K562 (cell line): ENCODE measurements around the gene PRR19. TPM values are rescaled to one million over a fixed set of nuclear protein-coding genes. Genes with fewer than 3 reads are reported as not detected.

Experiments
- BRD9 ChIP-seq: fragments of 450-650 bp; IDR thresholded peaks from 2 replicates; pipeline ENCODE4 v1.6.1; 2018; ENCODE audit warnings: low read depth; ENCODE audit not compliant: partially characterized antibody
- BRF1 ChIP-seq: IDR thresholded peaks from 3 replicates; pipeline ENCODE4 v1.6.1; 2011; ENCODE audit warnings: borderline replicate concordance, mild to moderate bottlenecking; ENCODE audit not compliant: insufficient read length; ENCODE audit errors: extremely low read depth
- FOXK1 ChIP-seq: sonication (generic); formaldehyde crosslinking; IDR thresholded peaks from 2 replicates; pipeline ENCODE4 v1.8.0; 2022; ENCODE audit warnings: missing genetic modification reagents, mild to moderate bottlenecking, borderline replicate concordance
- KAT2B ChIP-seq: IDR thresholded peaks from one replicate; pipeline ENCODE4 v1.6.1; 2012; ENCODE audit warnings: low read depth, mild to moderate bottlenecking, control low read depth, inconsistent platforms, low read length, moderate library complexity
- NFE2 ChIP-seq: IDR thresholded peaks from 2 replicates; pipeline ENCODE4 v1.6.1; 2014; ENCODE audit warnings: antibody characterized with exemption, low read depth
- PHB ChIP-seq: fragments of 250-450 bp; sonication (Bioruptor Pico); IDR thresholded peaks from 2 replicates; pipeline ENCODE4 v1.5.0; 2021
- PHF21A ChIP-seq: fragments of 450-650 bp; IDR thresholded peaks from 2 replicates; pipeline ENCODE4 v1.6.1; 2017; ENCODE audit warnings: low read depth, borderline replicate concordance
- PYGO2 ChIP-seq: fragments of 450-650 bp; IDR thresholded peaks from 2 replicates; pipeline ENCODE4 v1.6.1; 2016; ENCODE audit warnings: mild to moderate bottlenecking, missing genetic modification characterization, moderate library complexity, missing compliant biosample characterization
- SREBF2 ChIP-seq: sonication (generic); formaldehyde crosslinking; IDR thresholded peaks from 2 replicates; pipeline ENCODE4 v1.4.0; 2020; ENCODE audit warnings: mild to moderate bottlenecking, missing genetic modification reagents
- TAL1 ChIP-seq: fragments of 450-650 bp; IDR thresholded peaks from 2 replicates; pipeline ENCODE4 v1.6.1; 2016; ENCODE audit warnings: mild to moderate bottlenecking
- TBL1XR1 ChIP-seq, 2 experiments: IDR thresholded peaks; 2 replicates each; pipeline ENCODE4 v1.6.1; 2012; ENCODE audit warnings: improper control_type of control experiment in 2 of 2, low read length in 2 of 2, mild to moderate bottlenecking in 1 of 2
- ZFP1 ChIP-seq: fragments of 450-650 bp; formaldehyde crosslinking; IDR thresholded peaks from 2 replicates; pipeline ENCODE4 v1.4.0; 2020; ENCODE audit warnings: mild to moderate bottlenecking, mixed read lengths
- ZNF224 ChIP-seq: sonication (generic); formaldehyde crosslinking; IDR thresholded peaks from 2 replicates; pipeline ENCODE4 v1.8.0; 2022; ENCODE audit warnings: mild to moderate bottlenecking, missing genetic modification reagents
- ZNF347 ChIP-seq: fragments of 450-650 bp; formaldehyde crosslinking; IDR thresholded peaks from 2 replicates; pipeline ENCODE4 v1.4.0; 2020; ENCODE audit warnings: low read depth, mild to moderate bottlenecking, moderate library complexity
- polyA plus RNA-seq, 8 experiments: library from polyadenylated mRNA; depleted of rRNA in 4 of 8; stranded (reverse) in 5 of 8; unstranded in 3 of 8; fragments of >200 nt; fragmentation: Nextera tagmentation in 2 of 8; fragmentation: Illumina TruSeq in 1 of 8; extraction: Ambion mirVana in 2 of 8; extraction: Trizol in 1 of 8; gene quantifications; 2 replicates each; pipeline versions ENCODE4 v1.2.1 to v1.2.3, GENCODE V29; 2011 to 2014; ENCODE audit warnings: inconsistent platforms in 1 of 8, missing spikeins in 1 of 8
- total RNA-seq, 7 experiments: library from RNA; depleted of rRNA in 6 of 7; stranded (reverse); fragments of >200 nt in 6 of 7; fragmentation: Illumina TruSeq in 2 of 7; extraction: Trizol in 2 of 7; gene quantifications; 2 replicates each; pipeline versions ENCODE4 v1.2.1 to v1.2.3, GENCODE V29; 2011 to 2021; ENCODE audit warnings: low replicate concordance in 1 of 7
- TF ChIP-seq, protein P1 (sequence below): fragments of 250-450 bp; sonication (Bioruptor Pico); IDR thresholded peaks from 2 replicates; pipeline ENCODE4 v1.5.1; 2021; ENCODE audit warnings: mild to moderate bottlenecking
- TF ChIP-seq, protein P2 (sequence below): fragments of 250-450 bp; sonication (Bioruptor Pico); IDR thresholded peaks from 2 replicates; pipeline ENCODE4 v1.5.0; 2020; ENCODE audit warnings: mild to moderate bottlenecking, borderline replicate concordance
- TF ChIP-seq, protein P3 (sequence below): sonication (generic); formaldehyde crosslinking; IDR thresholded peaks from 2 replicates; pipeline ENCODE4 v1.8.0; 2022; ENCODE audit warnings: missing genetic modification reagents, mild to moderate bottlenecking, borderline replicate concordance
- TF ChIP-seq, protein P4 (sequence below): IDR thresholded peaks from 3 replicates; pipeline ENCODE4 v1.6.1; 2011; ENCODE audit warnings: borderline replicate concordance, mild to moderate bottlenecking, moderate library complexity; ENCODE audit not compliant: insufficient read length; ENCODE audit errors: extremely low read depth

PRR19 gene
- total and polyA plus RNA-seq, 9 of the 15 experiments (the other 6 are each of a cell fraction or from before 2014, with no cell fraction given) = 0.10 to 1.6 (median 0.54) TPM

DNA sequence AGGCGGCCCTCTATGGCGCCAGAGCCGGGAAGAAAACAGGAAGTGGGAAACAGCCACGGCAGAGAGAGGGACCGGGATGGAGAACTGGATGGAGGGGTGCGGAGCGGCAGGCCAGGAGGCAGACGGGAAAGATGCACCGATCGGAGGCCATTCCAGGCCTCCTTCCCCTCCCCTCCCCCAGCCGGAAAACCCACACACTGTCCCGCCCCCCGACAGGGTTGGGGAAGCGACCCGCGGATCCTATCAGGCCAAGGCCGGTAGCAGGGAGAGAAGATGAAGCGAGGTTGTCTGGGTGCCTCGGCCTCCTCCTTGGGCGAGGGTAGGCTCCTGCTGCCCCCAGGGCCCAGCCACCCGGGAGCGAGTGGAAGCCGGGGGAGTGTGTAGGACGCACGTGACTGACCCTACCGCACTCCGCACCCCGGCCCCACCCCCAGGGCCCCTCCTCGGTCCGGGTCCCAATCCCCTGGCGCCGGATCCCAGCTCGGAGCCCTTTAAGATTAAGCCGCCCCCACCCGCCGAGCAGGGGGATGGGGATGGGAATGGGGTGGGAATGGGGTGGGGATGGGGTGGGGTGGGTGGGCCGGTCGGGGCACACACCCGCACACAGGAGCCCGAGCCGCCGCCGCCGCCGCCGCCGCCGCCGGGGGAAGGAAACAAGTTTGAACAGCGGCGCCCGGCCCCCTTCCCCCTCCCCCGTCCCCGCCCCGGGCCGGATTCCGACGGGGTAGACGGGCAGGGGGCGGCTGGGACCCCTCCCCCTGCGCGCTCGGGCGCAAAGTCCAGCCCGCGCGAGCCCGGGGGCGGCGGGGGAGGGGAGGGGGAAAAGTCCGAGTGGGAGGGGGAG lies 48.5 kb upstream of the PRR19 start (continued):
- no peak for TF ChIP-seq ZNF347
- no peak for TF ChIP-seq TAL1
- no peak for TF ChIP-seq PHB (CRISPR knock-in tag)
- no peak for TF ChIP-seq FOXK1
- no peak for TF ChIP-seq BRD9
- TF ChIP-seq SREBF2 (CRISPR knock-in tag) = no peak
- TF ChIP-seq ZFP1 (CRISPR knock-in tag) = no peak
- TF ChIP-seq ZNF224 (CRISPR knock-in tag) = no peak
- TF ChIP-seq, protein P1, sequence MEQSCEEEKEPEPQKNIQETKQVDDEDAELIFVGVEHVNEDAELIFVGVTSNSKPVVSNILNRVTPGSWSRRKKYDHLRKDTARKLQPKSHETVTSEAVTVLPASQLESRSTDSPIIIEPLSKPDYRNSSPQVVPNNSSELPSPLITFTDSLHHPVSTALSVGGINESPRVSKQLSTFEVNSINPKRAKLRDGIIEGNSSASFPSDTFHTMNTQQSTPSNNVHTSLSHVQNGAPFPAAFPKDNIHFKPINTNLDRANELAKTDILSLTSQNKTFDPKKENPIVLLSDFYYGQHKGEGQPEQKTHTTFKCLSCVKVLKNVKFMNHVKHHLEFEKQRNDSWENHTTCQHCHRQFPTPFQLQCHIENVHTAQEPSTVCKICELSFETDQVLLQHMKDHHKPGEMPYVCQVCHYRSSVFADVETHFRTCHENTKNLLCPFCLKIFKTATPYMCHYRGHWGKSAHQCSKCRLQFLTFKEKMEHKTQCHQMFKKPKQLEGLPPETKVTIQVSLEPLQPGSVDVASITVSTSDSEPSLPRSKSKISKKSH (CRISPR knock-in tag) = no peak
- no peak for TF ChIP-seq KAT2B
- no peak for TF ChIP-seq NFE2
- TF ChIP-seq PYGO2 (tag) = no peak
- TF ChIP-seq PHF21A = no peak
- TF ChIP-seq TBL1XR1 (IDR thresholded peaks at IDR 0.05; ENCODE audit: low read length in 2 of 2) = no peak
- TF ChIP-seq, protein P2, sequence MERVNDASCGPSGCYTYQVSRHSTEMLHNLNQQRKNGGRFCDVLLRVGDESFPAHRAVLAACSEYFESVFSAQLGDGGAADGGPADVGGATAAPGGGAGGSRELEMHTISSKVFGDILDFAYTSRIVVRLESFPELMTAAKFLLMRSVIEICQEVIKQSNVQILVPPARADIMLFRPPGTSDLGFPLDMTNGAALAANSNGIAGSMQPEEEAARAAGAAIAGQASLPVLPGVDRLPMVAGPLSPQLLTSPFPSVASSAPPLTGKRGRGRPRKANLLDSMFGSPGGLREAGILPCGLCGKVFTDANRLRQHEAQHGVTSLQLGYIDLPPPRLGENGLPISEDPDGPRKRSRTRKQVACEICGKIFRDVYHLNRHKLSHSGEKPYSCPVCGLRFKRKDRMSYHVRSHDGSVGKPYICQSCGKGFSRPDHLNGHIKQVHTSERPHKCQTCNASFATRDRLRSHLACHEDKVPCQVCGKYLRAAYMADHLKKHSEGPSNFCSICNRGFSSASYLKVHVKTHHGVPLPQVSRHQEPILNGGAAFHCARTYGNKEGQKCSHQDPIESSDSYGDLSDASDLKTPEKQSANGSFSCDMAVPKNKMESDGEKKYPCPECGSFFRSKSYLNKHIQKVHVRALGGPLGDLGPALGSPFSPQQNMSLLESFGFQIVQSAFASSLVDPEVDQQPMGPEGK = no peak
- TF ChIP-seq, protein P3, sequence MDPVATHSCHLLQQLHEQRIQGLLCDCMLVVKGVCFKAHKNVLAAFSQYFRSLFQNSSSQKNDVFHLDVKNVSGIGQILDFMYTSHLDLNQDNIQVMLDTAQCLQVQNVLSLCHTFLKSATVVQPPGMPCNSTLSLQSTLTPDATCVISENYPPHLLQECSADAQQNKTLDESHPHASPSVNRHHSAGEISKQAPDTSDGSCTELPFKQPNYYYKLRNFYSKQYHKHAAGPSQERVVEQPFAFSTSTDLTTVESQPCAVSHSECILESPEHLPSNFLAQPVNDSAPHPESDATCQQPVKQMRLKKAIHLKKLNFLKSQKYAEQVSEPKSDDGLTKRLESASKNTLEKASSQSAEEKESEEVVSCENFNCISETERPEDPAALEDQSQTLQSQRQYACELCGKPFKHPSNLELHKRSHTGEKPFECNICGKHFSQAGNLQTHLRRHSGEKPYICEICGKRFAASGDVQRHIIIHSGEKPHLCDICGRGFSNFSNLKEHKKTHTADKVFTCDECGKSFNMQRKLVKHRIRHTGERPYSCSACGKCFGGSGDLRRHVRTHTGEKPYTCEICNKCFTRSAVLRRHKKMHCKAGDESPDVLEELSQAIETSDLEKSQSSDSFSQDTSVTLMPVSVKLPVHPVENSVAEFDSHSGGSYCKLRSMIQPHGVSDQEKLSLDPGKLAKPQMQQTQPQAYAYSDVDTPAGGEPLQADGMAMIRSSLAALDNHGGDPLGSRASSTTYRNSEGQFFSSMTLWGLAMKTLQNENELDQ (CRISPR knock-in tag) = no peak
- no peak for TF ChIP-seq BRF1
- TF ChIP-seq, protein P4, sequence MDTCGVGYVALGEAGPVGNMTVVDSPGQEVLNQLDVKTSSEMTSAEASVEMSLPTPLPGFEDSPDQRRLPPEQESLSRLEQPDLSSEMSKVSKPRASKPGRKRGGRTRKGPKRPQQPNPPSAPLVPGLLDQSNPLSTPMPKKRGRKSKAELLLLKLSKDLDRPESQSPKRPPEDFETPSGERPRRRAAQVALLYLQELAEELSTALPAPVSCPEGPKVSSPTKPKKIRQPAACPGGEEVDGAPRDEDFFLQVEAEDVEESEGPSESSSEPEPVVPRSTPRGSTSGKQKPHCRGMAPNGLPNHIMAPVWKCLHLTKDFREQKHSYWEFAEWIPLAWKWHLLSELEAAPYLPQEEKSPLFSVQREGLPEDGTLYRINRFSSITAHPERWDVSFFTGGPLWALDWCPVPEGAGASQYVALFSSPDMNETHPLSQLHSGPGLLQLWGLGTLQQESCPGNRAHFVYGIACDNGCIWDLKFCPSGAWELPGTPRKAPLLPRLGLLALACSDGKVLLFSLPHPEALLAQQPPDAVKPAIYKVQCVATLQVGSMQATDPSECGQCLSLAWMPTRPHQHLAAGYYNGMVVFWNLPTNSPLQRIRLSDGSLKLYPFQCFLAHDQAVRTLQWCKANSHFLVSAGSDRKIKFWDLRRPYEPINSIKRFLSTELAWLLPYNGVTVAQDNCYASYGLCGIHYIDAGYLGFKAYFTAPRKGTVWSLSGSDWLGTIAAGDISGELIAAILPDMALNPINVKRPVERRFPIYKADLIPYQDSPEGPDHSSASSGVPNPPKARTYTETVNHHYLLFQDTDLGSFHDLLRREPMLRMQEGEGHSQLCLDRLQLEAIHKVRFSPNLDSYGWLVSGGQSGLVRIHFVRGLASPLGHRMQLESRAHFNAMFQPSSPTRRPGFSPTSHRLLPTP = no peak
